AG09309 (cell line): ENCODE results near the gene BRF1.

Experiments used
- DNase-seq: peaks from one replicate; pipeline ENCODE4 v3.0.0-alpha.2; 2010; ENCODE audit warnings: low read depth
- H3K4me3 ChIP-seq: 2 replicates; pipeline ENCODE4 v1.5.1; 2011; ENCODE audit warnings: mild to moderate bottlenecking, low read depth, low read length, moderate library complexity; ENCODE audit not compliant: control insufficient read depth
- TF ChIP-seq, protein P1 (sequence below): IDR thresholded peaks from 2 replicates; pipeline ENCODE4 v1.5.1; 2011; ENCODE audit warnings: mild to moderate bottlenecking, low read depth, low read length, inconsistent platforms; ENCODE audit not compliant: insufficient read depth, control insufficient read depth; ENCODE audit errors: missing control alignments

BRF1 gene

DNA sequence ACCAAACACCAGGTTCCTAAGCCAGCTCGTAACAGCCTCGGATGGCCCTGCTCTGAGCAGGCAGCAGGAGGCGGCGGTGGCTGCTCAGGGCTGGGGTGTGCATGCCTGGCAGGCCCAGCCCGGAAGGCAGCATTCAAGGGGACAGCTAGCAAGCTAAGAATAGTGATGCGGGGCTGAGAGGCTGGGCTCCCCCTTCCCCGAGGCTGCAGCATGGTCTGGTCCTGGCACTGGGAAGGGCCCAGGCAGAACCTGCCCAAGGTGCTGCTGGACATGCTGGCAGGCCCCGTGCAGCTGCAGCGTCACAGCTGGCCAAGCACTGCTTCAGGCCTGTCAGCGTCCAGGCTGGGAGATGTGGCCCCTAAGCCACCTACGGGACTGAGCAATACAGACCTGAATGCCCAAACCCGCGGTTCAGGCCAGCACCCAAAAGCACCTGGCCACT, 93.3 kb downstream of the BRF1 start:
- TF ChIP-seq, protein P1, sequence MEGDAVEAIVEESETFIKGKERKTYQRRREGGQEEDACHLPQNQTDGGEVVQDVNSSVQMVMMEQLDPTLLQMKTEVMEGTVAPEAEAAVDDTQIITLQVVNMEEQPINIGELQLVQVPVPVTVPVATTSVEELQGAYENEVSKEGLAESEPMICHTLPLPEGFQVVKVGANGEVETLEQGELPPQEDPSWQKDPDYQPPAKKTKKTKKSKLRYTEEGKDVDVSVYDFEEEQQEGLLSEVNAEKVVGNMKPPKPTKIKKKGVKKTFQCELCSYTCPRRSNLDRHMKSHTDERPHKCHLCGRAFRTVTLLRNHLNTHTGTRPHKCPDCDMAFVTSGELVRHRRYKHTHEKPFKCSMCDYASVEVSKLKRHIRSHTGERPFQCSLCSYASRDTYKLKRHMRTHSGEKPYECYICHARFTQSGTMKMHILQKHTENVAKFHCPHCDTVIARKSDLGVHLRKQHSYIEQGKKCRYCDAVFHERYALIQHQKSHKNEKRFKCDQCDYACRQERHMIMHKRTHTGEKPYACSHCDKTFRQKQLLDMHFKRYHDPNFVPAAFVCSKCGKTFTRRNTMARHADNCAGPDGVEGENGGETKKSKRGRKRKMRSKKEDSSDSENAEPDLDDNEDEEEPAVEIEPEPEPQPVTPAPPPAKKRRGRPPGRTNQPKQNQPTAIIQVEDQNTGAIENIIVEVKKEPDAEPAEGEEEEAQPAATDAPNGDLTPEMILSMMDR, result no peak
- DNase-seq, result no peak
- H3K4me3 ChIP-seq, result no peak overlapping the region

DNA sequence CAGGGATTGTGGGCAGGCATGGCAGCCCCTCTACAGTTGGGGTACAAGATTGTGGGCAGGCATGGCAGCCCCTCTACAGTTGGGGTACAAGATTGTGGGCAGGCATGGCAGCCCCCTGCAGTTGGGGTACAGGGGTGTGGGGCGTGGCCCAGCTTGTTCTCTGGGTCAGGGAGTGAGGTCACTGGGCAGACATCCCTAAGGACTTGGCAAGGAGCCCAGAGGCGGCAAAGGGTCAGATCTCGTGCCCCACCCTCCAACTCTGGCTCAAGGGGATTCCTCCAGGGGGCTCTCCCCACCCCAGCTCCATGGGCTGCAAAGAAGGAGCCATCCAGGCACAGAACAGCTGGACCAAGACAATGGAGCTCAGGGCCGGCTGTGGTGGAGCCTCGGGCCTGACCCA, 93.9 kb downstream of the BRF1 start:
- no peak for DNase-seq
- H3K4me3 ChIP-seq, result no peak overlapping the region
- TF ChIP-seq, protein P1, result no peak

DNA sequence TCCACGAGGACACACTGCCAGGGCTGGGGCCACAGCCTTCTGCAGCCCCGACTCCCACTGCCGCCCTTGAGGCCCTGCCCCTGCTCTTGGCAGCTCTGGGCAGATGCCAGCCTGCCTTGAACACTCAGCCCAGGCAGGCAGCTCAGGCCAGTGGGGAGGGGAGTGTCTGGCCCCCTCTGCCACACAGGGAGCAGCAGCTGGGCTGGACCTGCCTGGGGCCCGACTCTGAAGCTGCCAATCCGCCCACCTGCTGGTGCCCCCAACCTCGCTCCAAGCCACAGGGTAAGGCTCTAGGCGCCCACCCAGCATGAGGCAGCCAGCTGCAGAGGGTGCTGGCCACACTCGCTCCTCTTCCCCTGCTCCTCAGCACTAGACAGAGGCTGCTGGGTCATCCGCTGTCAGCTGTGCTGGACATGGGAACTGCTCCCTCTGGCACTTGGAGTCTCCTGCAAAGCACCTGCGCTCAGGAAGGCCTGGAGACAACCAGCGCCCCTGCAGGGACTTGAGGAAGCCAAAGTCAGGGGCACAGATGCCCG, 95.1 kb downstream of the BRF1 start:
- no peak for DNase-seq
- H3K4me3 ChIP-seq, result no peak overlapping the region
- TF ChIP-seq, protein P1, result no peak

DNA sequence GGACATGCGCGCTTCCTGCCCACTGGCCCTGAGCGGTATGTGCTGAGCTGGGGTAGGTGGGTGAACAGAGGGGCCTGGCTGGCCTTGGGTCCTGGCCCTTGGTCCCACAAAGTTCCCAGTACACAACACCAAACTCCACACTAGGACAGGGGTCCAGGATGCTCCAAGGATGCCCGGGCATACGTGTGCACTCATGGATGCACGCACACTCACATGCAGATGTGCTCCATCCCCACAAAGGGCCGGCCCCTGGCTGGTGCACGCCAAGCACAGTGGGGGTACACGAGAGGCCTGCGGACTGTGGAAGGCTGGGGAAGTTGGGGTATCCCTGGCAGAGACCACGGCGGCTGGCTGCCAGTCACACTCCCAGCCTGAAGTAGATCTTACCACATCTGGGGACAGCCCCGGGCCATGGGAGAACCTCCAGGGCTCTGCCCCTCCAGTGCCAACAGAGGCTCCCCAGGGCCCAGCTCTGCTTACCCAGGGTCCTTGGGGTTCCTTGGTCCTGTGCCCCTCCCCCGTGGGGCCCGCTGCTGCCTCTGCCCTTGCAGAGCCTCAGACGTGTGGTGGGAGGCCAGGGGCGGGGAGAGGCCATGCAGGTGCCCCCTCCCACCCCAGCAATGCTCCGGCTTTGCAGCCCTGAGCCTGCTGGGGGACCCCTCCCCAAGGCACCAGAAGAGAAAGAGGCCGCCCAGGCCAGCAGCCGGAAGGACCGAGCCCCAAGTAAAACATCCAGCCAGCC, 95.7 kb downstream of the BRF1 start:
- DNase-seq, result no peak
- no peak overlapping the region for H3K4me3 ChIP-seq
- TF ChIP-seq, protein P1, result no peak

DNA sequence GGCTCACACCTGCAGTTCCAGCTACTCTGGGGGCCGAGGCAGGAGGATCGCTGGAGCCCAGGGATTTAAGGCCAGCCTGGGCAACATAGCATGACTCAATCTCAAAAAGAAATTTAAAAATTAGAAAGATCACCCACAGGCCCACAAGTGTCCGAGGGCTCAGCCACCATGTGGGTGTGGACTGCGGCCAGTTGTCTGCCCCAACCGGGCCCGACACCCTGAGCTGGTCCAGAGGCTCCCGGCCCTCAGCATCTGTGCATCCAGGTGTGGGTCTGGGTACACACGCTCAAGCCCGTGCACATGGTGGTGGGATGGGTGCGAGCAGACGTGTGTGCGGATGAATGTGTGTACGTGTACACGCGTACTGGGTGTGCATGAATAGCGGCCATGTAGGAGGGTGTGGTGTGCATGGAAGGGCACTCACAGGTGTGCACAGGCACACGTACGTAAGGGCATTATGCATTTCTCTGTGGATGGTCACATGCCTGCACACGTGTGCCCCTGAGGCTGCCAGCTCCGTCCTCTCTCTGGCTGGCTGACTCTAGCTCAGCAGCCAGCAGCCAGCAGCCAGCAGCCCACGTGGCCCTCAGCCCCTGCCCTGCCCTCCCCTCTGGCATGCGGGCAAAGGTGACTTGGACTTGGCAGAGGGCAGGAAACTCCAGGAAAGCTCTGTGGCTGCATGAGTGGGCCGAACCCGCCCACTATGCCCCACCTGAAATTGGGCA, 96.4 kb downstream of the BRF1 start:
- no peak for DNase-seq
- TF ChIP-seq, protein P1, result no peak
- H3K4me3 ChIP-seq, result no peak overlapping the region

DNA sequence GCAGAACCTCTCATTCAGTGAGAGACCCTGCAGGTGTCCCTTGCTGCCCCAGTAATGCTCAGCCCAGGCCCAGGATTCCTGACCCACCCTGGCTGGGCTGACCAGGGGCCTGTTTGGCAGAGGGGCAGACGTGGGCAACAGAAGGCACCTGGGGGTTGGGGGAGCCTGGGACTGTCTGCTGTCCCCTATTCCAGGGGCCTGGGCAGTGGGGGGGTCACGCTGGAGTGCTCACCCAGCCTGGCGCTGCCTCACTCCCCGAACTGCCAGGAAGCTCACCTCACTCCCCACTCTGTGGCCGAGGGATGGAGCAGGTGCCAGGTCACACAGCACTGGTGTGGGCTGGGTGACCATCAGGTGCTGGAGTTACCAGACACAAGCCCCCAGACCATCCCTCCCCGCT, 97.1 kb downstream of the BRF1 start:
- no peak overlapping the region for H3K4me3 ChIP-seq

More for the DNA sequence above, 97.1 kb downstream of the BRF1 start:
- TF ChIP-seq, protein P1, result no peak
- DNase-seq, result no peak
